NCI-H524 (cell line): ENCODE results near the gene CFAP90.
A peak's percentile ranks its signal among the peaks of the same experiment; 100 is the strongest.

Source experiments
- DNase-seq, 2 experiments: peaks; one replicate each; lab custom pipeline; 2025; lab: John Stamatoyannopoulos, UW

The CFAP90 gene

DNA sequence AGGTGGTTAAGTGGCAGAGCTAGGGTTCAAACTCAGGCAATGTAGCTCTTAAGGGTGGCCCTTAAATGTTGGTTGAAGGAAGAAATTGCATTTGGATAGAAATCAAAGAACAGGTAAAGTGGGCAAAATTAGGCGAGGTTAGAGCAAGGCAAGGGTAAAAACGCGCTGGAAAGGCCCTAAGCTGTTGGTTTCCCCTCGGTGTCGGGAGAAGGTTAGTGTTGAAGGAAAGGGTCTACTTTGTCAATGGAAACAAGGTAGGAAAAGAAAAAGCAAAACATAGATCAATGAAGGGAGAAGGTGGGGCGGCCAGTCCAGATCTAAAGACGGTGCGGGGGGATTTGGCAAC lies 17.5 kb upstream of the CFAP90 start:
- peak in 1 of 2 experiments; percentile 69 for DNase-seq

DNA sequence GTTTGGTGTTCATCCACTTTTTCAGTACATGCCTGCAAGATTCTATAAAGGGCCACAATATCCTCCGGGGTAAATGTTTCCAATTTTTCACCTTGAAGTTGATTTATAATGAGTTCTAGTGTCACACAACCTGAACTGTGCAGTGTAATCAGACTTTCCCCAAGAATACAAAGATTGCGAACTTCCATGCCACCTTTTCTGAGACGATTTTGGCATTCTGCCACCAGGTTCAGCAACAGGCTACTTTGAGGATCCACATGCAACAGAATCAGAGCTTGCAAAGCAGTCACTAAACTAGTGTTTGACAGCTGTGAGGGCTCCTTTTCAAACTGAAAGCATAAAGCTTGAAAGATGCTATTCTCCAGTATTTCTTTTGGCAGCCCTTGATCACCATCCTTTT lies 16.3 kb upstream of the CFAP90 start:
- DNase-seq, result no peak

DNA sequence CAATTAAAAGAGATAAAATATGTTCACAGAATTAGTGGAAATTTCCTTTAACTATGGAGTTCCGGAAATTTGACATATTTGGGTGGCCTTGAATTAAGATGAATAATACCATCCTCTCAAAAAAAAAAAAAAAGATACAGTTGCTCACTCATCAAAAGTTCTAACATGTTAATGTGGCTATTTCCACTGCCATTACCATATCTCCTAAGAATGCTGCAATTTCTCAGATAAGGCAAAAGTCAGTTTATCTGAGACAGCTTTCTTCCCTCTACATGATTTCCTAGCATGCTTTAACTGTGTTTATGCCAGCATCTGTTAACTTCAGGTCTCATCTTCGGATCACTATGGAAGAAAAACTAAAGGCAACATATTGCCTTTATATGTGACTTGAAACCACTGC lies 15.3 kb upstream of the CFAP90 start:
- DNase-seq, result no peak

DNA sequence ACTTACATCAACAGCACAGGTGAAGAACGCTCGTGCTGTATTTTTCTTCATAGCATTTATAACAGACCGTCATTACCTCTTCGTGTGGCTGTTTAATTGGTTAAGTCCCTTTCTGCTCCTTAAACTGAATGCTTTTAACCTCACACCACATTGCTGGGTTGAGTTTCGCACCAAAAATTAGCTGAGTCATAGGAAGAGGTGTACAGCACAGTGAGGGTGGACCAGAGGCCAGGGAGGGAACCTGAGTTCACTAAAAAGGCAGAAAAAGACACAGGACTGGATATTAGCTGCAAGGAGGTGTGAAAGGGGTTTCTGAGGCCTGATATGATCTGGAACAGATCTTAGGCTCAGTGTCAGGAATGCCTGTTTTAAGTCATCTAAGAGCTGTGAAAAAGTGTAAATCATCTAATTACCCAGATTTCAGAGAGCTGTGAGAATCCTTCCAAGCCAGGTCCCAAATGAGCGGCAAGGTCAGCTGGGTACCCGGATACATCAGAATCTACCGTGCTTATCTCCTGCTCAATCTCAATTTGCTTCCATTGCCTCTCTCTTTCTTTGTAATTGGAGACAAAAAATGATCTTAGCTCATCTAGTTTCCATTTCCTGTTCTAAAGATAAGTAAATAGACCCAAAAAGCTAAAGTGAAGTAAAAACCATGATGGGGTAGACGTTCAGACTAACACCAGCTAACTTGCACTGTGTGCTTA lies 7.1 kb upstream of the CFAP90 start:
- no peak for DNase-seq

DNA sequence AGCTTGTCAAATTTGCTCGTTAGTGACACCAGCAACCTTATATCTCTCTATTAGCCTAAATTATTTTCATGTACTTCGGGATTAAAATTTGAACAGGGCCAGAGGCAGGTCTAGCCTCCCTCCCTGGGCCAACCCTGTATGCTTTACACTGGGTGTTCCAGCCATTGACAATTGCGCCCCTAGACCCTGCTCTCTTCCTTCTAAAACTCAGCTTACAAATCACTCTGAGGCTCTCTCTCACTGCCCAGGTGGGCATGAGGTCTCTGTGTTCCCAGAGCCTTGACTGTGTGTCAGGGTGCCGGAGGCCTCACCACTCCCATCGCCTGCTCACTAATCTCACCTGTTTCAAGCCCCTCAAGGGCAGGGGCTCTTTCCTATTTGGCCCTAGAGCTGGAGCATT lies 6.4 kb upstream of the CFAP90 start:
- DNase-seq, result no peak

DNA sequence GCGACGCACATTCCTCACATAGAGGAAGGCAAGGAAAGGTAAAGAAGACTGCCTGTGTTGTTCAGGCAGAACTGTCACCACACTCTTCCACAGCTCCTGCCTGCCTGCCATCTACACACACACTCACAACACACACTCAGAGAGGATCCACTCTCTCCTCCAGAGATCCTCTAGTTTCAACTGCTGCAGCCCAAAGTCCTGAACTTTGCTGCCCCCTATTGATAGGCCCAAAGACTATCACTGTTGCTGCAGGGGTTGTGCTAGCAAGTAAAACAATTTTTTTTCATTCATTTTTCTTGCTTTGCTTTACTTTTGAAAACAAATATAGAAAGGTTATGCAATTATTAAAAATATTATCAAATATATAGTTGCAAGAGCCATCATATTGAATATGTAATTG lies 5.9 kb upstream of the CFAP90 start:
- peak; percentile 66 to 69 for DNase-seq

DNA sequence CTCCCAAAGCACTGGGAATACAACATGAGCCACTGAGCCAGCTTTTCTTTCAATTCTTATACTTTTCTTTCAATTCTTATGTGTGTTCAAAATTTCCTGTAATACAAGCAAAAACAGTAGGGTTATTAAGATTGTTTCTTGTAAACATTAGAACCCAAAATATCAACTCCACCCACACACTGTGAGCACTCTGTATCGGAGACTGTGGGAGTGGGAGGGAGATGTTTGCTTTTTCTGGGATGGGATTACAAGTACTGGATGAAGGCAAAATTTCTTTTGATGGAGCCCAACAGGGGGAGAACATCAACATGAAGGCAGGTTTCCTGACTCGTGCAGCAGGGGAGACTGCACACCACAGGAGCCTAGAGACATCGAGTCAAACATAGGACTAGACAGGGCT lies 4.7 kb upstream of the CFAP90 start:
- no peak for DNase-seq

DNA sequence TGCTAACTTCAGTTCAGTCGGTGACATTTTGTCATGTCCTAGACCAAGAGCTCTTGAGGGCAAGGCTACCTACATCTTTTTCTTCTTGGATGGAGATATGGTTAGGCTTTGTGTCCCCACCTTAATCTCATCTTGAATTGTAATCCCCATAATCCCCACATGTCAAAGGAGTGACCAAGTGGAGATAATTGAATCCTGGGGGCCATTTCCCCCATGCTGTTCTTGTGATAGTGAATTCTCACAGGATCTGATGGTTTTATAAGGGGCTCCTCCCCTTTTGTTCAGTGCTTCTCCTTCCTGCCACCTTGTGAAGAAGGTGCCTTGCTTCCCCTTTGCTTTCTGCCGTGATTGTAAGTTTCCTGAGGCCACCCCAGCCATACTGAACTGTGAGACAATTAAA lies 2.1 kb upstream of the CFAP90 start:
- DNase-seq, result no peak

DNA sequence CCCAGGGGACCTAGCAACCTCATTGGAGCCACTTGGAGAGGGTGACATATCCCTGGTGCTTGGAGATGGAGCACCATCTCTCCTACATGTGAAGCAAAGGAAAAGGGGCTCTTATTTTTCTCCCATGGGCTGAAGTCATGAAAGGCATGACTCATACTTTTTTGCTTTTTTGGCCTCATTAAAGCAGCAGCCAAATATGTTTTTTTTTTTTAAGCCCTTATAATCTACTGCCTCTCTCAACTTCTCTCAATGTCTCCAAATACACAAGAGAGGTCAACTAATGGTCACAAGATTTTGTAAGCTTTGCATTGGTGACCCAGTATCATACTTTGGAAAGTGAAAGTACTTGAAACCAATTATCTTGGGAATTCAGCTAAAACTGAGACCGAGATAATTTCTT lies 1.6 kb upstream of the CFAP90 start:
- DNase-seq, result no peak

DNA sequence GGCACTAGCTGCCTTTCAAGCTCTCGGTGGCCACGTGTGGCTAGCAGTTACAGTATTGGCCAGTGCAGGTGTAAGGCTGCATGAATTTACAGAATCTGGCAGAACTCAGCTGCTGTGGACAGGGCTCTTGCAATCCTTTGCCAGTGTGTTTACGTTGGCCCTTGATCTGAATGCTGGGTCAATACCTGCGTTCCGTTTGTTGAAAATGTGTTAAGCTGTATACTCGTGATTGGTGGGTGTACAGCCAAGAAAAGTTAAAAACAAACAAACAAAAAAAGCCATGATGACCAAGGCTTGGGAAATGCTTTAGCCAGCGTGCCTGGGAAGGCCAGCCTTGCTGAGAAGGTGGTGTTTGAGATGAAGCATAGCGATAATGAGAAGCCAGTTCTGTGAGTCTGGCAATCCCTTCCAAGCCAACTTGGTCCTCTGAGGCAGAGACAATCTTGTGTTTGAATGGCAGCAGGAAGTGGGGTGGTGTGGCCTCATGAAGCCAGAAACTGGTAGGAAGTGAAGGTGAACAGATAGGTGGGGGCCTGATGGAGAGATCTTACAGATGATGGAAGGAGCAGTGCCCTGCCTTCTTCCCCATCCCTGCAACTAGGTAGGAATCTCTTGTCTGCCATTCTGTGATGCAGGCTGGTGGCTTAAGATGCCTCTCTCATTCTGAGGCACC lies 820 bp upstream of the CFAP90 start:
- DNase-seq, result no peak

DNA sequence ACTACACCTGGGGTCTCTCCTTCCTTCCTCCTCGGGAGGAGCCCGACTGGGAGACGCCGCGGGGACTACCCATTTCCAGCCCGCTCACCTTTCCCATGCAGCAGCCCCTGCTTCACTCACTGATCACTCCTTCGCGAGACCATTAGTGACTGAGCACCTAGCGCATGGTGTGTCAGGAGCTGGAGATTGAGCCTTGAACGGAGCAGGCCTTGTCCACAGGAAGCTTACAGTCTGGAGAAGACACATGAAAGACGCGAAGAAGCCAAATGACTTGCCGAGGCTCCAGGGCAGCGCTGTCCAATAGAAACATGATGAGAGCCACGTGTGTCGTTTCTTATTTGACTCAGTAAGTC lies 283 bp upstream of the CFAP90 start:
- DNase-seq, result no peak

DNA sequence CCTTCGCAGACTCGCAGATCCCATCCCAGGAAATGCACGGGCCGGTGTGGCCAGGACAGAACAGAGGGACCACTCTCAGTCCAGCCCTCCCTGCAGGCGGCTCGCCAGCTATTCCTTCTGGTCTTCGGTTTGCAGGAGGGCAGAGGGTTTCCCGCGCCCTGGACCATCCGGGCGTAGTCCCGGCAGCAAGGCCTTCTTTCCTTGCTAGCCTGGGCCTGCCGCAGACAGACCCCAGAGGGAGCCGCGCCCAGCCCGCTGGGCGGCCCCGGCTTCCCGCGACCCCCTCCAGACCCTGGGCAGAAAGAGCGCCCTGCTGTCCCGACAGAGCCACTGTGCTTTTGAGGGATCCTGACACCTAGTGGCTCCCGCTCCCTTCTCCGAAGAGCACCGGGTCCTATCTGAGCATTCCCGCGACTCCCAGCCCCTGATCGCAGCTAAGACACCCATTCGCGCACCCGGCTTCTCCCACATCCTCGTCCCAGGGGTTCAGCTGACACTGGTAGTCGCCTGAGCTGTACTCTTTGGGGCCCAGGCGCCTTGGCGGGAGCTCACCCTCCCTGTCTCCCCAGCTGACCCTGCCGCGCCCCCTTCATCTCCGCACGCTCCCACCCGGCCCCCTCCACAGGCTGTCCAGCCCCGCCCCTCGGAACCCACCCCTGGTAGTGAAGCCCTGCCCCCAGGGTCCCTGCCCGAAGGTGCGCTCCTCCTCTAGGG lies 1.1 kb downstream of the CFAP90 start:
- DNase-seq, result peak; percentile 49 to 79

DNA sequence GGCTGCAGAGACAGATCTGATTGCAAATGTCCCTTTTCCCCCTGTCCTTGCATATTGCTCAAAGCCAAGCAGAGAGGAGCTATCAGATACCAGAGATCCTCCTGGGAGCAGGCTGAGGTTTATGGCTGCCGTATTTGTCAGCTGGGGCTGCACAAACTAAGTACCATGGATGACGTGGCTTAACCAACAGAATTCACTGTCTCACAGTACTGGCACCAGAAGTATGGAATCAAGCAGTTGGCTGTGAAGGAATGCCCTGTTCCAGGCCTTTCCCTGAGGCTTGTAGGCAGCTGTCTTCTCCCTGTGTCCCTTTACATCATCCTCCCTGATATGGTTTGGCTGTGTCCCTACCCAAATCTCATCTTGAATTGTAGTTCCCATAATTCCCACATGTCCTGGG lies 2.6 kb downstream of the CFAP90 start:
- DNase-seq, result no peak

DNA sequence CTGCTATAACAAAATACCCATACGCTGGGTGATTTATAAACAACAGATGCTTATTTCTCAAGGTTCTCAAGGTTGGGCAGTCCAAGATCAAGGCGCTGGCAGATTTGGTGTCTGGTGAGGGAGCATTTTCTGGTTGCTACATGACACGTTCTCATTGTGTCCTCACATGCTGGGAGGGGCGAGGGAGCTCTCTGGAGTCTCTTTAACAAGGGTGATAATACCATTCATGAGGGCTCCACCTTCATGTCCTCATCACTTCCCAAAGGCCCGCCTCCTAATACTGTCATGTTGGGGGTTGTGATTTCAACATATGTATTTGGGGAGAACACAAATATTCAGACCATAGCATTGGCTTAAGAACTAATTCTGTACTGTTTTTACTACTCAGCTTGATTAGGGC lies 4.6 kb downstream of the CFAP90 start:
- no peak for DNase-seq

DNA sequence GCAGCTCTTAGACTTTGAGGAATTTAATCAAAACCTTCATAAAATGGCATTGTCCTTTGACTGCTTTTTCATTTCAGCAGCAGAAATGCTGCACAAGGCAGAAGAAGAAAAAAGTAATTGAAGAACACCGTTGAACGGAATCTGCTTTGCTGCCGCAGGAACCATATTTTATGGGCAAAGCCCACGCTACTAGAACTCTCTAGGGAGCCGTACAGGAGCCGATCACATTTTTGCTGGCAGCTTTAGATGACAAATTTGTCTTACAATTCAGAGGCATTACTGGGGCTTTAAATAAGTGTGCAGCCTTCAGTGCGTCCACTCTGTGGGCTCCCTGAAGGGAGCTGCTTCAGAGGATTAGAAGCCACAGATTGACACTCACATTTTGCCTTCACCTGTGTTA lies 5.4 kb downstream of the CFAP90 start:
- DNase-seq, result no peak

DNA sequence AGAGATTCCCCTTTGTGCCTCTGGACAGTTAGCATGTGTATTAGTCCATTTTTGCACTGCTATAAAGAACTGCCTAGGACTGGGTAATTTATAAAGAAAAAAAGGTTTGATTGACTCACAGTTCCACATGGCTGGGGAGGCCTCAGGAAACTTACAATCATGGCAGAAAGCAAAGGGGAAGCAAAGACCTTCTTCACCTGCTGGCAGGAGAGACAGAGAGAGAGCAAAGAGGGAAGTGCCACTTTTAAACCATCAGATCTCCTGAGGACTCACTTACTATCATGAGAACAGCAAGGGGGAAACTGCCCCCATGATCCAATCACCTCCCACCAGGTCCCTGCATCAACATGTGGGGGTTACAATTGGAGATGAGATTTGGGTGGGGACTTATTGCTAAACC lies 6.0 kb downstream of the CFAP90 start:
- no peak for DNase-seq

DNA sequence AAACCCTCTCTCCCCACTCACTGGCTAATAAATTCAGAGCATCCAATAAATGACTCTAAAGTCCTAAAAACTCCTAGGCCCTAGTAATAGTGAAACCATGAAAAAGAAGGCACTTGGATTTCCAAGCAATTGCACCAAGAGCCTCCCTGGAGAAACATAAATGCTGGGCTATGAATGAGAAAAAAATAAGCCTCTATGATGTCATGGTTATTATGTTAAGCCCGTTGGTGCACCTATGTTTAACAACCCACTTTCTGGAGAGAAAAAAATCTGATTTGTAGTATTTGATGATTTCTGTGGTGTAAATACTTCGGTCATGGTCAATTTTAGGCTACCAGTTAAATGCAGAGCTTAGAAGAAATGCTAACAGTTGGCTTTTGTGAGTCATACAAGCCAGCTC lies 8.4 kb downstream of the CFAP90 start:
- no peak for DNase-seq

DNA sequence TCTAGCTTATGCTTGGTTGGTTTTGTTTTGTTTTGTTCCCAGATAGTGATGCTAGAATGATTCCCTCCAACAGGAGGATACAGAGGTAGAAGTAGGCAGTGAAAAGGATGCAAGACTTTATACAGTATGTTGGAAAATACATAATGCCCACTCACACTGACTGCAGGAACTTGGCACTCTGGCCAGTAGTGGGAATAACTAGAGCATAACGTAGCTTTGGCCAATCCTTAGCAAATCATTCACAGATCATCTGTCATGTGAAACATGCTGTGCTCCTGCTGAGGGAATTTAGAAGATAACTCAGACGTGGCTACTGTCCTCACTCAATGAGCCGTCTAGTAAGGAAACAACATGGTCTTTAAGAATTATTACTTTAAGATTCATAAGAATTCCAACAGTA lies 13.5 kb downstream of the CFAP90 start:
- DNase-seq, result no peak

DNA sequence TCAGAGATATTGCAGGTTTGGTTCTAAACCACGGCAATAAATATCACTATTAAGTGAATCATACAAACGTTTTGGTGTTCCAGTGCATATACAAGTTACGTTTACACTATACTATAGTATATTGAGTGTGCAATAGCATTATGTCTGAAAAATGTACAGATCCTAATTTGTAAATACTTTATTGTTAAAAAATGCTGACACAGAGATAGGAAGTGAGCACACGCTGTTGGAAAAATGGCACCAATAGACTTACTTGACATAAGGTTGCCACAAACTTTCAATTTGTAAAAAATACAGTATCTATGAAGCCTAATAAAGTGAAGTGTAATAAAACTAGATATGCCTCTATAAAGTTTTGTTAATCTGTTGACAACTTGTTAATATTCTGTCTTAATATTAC lies 16.0 kb downstream of the CFAP90 start:
- DNase-seq, result no peak

DNA sequence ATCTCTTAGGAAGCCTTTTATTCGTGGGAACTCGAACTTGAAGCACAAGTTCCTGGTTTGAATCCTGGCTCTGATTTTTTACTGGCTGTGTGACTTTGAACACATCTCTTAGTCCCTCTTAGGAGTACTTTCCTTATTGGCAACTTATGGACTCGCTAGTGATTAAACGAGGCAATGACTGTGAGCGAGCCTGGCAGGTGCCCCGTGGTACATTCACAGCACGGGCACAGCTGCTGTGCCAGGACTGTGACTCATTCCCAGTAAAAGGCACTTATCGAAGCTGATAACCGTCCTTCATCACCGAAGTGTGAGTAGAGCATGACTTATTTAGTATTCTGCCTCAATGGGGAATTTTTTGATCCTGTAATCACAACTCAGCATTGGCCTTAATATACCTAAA lies 22.7 kb downstream of the CFAP90 start:
- DNase-seq, result no peak

DNA sequence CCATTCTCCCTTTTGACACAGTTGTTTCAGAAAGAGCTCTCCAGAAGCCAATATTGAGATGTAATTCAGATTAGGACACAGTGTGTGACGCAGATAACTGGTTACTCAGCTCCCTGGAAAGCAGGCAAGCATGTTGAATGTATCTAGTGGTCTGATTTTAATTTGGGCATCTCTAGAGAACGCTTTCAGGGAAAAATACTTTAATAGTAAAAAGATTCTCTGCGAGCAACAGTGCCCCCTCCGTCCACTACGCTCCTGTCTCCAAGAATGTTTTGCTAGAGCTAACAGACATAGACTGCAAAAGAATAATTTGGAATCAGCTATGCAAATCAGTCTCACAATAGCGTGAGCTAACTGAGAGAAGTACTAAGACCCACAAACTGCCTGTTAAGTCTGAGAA lies 23.3 kb downstream of the CFAP90 start:
- DNase-seq, result no peak

DNA sequence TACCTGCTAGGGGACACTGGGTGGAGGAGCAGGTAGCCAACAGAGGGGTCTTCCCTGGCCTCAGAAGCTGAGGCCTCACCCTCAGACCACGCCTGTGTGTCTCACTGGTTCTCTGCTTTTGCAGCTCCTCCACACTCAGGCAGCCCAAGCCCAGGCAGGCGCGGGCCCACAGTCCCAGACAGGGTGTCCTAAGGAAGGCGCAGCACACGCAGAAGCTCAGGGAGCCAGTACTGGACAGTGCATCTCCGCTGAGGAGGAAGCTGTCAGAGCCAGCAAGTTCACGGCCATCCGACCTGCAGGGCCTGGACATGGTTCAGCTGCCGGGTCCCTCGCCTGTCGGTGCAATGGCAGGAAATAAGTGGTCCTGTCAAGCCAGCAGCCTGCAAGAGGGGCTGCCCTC lies 25.3 kb downstream of the CFAP90 start:
- no peak for DNase-seq

DNA sequence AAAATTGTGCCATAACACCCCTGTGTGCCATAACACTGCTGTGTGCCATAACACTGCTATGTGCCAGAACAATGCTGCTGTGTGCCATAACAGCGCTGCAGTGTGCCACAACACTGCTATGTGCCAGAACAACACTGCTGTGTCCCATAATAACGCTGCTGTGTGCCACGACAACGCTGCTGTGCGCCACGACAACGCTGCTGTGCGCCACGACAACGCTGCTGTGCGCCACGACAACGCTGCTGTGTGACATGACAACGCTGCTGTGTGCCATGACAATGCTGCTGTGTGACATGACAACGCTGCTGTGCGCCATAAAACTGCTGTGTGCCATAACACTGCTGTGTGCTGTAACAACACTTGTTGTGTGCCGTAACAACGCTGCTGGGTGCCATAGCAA lies 25.9 kb downstream of the CFAP90 start:
- no peak for DNase-seq

DNA sequence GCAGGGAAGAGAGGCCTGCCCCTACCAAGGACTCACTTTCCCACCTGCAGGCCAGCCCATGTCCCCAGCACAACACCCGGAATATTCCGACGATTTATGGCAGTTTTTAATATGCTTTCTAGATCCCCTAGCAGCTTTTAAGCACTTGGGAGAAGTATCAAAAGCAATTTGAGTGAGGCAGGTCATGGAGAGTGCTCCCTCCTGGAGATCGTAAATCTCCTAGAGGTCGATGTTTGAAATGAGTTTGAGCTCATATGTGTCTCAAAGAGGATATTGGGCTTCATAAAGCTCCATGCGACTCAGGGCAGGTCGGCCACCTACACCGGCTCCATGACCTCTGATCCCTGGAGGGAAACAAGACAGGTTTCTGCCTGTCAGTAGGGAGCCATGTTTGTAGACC lies 27.3 kb downstream of the CFAP90 start:
- no peak for DNase-seq
